Measurements from ENCODE around the gene KLK2.

Gene KLK2

DNA sequence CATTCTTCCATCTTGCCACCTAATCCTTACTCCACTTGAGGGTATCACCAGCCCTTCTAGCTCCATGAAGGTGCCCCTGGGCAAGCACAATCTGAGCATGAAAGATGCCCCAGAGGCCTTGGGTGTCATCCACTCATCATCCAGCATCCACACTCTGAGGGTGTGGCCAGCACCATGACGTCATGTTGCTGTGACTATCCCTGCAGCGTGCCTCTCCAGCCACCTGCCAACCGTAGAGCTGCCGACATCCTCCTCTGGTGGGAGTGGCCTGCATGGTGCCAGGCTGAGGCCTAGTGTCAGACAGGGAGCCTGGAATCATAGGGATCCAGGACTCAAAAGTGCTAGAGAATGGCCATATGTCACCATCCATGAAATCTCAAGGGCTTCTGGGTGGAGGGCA, 21.6 kb upstream of the KLK2 start:
- FAIRE-seq = no peak

DNA sequence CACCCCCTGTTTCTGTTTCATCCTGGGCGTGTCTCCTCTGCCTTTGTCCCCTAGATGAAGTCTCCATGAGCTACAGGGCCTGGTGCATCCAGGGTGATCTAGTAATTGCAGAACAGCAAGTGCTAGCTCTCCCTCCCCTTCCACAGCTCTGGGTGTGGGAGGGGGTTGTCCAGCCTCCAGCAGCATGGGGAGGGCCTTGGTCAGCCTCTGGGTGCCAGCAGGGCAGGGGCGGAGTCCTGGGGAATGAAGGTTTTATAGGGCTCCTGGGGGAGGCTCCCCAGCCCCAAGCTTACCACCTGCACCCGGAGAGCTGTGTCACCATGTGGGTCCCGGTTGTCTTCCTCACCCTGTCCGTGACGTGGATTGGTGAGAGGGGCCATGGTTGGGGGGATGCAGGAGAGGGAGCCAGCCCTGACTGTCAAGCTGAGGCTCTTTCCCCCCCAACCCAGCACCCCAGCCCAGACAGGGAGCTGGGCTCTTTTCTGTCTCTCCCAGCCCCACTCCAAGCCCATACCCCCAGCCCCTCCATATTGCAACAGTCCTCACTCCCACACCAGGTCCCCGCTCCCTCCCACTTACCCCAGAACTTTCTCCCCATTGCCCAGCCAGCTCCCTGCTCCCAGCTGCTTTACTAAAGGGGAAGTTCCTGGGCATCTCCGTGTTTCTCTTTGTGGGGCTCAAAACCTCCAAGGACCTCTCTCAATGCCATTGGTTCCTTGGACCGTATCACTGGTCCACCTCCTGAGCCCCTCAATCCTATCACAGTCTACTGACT, 18.4 kb upstream of the KLK2 start, which contains the start of gene KLK3:
Gene KLK3, plus strand, starts transcription at position 280 of the 775 bp plus-strand sequence. Its CDS starts 41 bp downstream, at position 321.
- no peak for FAIRE-seq

DNA sequence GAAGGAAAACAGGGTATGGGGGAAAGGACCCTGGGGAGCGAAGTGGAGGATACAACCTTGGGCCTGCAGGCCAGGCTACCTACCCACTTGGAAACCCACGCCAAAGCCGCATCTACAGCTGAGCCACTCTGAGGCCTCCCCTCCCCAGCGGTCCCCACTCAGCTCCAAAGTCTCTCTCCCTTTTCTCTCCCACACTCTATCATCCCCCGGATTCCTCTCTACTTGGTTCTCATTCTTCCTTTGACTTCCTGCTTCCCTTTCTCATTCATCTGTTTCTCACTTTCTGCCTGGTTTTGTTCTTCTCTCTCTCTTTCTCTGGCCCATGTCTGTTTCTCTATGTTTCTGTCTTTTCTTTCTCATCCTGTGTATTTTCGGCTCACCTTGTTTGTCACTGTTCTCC, 15.9 kb upstream of the KLK2 start:
- FAIRE-seq = no peak

DNA sequence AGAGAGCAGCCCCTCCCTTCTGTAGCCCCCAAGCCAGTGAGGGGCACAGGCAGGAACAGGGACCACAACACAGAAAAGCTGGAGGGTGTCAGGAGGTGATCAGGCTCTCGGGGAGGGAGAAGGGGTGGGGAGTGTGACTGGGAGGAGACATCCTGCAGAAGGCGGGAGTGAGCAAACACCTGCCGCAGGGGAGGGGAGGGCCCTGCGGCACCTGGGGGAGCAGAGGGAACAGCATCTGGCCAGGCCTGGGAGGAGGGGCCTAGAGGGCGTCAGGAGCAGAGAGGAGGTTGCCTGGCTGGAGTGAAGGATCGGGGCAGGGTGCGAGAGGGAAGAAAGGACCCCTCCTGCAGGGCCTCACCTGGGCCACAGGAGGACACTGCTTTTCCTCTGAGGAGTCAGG, 14.4 kb upstream of the KLK2 start:
- no peak for FAIRE-seq

DNA sequence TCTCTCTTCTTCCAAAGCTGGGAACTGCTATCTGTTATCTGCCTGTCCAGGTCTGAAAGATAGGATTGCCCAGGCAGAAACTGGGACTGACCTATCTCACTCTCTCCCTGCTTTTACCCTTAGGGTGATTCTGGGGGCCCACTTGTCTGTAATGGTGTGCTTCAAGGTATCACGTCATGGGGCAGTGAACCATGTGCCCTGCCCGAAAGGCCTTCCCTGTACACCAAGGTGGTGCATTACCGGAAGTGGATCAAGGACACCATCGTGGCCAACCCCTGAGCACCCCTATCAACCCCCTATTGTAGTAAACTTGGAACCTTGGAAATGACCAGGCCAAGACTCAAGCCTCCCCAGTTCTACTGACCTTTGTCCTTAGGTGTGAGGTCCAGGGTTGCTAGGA, 13.4 kb upstream of the KLK2 start:
- no peak for FAIRE-seq

DNA sequence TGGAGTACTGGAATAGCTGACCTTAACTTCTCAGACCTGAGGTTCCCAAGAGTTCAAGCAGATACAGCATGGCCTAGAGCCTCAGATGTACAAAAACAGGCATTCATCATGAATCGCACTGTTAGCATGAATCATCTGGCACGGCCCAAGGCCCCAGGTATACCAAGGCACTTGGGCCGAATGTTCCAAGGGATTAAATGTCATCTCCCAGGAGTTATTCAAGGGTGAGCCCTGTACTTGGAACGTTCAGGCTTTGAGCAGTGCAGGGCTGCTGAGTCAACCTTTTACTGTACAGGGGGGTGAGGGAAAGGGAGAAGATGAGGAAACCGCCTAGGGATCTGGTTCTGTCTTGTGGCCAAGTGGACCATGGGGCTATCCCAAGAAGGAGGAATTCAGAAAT, 12.2 kb upstream of the KLK2 start:
- no peak for FAIRE-seq

DNA sequence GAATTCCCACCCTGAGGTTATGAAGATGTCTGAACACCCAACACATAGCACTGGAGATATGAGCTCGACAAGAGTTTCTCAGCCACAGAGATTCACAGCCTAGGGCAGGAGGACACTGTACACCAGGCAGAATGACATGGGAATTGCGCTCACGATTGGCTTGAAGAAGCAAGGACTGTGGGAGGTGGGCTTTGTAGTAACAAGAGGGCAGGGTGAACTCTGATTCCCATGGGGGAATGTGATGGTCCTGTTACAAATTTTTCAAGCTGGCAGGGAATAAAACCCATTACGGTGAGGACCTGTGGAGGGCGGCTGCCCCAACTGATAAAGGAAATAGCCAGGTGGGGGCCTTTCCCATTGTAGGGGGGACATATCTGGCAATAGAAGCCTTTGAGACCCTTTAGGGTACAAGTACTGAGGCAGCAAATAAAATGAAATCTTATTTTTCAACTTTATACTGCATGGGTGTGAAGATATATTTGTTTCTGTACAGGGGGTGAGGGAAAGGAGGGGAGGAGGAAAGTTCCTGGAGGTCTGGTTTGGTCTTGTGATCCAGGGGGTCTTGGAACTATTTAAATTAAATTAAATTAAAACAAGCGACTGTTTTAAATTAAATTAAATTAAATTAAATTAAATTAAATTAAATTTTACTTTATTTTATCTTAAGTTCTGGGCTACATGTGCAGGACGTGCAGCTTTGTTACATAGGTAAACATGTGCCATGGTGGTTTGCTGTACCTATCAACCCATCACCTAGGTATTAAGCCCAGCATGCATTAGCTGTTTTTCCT, 11.5 kb upstream of the KLK2 start:
- FAIRE-seq = no peak

DNA sequence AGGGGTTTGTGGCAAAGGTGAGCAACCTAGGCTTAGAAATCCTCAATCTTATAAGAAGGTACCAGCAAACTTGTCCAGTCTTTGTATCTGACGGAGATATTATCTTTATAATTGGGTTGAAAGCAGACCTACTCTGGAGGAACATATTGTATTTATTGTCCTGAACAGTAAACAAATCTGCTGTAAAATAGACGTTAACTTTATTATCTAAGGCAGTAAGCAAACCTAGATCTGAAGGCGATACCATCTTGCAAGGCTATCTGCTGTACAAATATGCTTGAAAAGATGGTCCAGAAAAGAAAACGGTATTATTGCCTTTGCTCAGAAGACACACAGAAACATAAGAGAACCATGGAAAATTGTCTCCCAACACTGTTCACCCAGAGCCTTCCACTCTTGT, 3.8 kb upstream of the KLK2 start:
- no peak for FAIRE-seq

DNA sequence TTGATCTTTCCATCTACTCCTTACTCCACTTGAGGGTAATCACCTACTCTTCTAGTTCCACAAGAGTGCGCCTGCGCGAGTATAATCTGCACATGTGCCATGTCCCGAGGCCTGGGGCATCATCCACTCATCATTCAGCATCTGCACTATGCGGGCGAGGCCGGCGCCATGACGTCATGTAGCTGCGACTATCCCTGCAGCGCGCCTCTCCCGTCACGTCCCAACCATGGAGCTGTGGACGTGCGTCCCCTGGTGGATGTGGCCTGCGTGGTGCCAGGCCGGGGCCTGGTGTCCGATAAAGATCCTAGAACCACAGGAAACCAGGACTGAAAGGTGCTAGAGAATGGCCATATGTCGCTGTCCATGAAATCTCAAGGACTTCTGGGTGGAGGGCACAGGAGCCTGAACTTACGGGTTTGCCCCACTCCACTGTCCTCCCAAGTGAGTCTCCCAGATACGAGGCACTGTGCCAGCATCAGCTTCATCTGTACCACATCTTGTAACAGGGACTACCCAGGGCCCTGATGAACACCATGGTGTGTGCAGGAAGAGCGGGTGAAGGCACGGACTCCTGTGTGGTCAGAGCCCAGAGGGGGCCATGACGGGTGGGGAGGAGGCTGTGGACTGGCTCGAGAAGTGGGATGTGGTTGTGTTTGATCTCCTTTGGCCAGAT, 2.7 kb upstream of the KLK2 start:
- no peak for FAIRE-seq

DNA sequence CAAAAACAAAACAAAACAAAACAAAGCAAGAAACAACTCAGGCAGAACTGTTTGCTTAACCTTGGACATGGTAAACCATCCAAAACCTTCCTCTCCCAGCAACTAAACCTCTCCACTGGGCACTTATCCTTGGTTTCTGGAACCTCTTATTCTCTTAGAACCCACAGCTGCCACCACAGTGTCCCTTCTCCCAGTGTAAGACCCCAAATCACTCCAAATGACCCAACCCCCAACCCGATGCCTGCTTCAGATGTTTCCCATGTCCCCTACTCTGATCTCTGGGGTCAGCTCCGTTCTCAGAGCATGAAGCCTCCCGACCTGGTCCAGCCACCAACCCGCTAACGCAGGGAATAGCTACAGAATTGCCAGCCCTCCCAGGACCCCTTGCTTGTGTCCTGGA, 972 bp downstream of the KLK2 start:
- no peak for FAIRE-seq

DNA sequence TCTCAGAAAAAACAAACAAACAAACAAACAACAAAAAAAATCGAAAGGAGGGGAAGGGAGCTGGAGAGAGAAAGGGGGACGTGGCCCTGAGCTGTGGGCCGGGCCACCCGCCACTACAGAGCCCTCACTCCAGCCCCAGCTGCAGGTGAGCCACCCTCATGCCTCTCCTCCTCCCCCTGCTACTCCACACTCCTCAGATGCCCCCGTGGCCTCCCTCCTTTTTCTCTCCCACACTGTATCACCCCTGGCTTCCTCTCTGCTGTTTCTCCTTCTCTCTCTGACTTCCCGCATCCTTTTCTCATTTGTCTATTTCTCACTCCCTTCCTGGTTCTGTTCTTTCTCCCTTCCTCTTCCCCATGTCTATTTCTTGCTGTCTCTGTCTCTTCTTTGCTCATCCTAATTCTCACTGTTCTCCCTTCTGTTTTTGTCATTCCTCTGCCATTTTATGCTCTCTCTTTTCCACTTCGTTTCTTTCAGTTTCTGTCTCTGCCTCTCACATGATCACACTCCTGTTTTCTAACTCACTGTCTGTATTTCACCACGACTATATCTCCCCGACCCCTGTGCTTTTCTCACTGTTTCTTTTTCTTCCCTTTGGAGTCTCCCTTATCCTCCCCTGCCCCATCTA, 2.7 kb downstream of the KLK2 start:
- FAIRE-seq = no peak

DNA sequence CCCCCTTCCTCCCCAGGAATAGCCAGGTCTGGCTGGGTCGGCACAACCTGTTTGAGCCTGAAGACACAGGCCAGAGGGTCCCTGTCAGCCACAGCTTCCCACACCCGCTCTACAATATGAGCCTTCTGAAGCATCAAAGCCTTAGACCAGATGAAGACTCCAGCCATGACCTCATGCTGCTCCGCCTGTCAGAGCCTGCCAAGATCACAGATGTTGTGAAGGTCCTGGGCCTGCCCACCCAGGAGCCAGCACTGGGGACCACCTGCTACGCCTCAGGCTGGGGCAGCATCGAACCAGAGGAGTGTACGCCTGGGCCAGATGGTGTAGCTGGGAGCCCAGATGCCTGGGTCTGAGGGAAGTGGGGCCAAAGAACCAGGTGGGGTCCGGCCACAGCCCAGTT, 3.2 kb downstream of the KLK2 start:
- no peak for FAIRE-seq

DNA sequence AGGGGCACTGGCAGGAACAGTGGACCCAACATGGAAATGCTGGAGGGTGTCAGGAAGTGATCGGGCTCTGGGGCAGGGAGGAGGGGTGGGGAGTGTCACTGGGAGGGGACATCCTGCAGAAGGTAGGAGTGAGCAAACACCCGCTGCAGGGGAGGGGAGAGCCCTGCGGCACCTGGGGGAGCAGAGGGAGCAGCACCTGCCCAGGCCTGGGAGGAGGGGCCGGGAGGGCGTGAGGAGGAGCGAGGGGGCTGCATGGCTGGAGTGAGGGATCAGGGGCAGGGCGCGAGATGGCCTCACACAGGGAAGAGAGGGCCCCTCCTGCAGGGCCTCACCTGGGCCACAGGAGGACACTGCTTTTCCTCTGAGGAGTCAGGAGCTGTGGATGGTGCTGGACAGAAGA, 4.1 kb downstream of the KLK2 start:
- FAIRE-seq = no peak

DNA sequence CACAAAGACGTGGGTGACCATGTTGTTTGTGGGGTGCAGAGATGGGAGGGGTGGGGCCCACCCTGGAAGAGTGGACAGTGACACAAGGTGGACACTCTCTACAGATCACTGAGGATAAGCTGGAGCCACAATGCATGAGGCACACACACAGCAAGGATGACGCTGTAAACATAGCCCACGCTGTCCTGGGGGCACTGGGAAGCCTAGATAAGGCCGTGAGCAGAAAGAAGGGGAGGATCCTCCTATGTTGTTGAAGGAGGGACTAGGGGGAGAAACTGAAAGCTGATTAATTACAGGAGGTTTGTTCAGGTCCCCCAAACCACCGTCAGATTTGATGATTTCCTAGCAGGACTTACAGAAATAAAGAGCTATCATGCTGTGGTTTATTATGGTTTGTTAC, 5.6 kb downstream of the KLK2 start:
- FAIRE-seq = no peak

DNA sequence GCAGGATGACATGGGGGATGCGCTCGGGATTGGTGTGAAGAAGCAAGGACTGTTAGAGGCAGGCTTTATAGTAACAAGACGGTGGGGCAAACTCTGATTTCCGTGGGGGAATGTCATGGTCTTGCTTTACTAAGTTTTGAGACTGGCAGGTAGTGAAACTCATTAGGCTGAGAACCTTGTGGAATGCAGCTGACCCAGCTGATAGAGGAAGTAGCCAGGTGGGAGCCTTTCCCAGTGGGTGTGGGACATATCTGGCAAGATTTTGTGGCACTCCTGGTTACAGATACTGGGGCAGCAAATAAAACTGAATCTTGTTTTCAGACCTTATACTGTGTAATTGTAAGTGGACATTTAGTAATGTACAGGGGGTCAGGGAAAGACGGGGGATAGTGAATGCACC, 7.0 kb downstream of the KLK2 start:
- no peak for FAIRE-seq

DNA sequence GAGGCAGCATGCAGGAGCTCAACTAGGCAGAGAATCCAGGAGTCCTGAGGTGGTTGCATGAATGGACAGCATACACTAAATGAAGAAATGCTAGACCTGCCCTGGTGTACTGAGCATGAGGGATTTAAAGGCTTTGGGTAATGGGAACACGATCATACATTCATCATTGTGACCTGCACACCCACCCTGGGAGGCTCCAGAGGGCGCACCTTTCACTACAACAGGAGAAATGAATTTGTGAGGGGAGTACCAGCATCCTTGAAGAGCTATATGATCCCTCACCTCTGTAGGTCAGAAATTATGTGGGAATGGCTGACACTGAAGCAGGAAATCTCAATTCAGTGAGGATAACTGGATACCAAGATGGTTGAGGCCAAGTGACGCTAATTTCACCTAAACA, 8.9 kb downstream of the KLK2 start:
- FAIRE-seq = no peak

DNA sequence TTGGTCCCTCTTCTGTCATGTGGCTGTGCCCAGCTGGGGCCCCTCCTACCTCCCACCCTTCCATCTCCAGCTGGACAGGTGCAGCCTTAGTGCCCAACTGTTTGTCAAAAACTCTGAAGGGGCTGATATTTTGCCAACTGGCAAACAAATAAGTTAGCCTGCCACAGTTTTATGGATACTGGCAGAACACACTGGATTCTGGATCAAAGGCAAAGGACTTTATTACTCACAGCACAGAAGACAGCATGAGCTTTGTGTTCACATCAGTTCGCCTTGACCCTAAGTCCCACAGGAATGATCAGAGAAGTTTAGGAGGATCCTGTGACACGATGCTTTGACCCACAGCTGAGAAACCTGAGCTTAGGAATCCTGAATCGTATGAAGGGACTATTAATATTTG, 16.4 kb downstream of the KLK2 start:
- FAIRE-seq = no peak

DNA sequence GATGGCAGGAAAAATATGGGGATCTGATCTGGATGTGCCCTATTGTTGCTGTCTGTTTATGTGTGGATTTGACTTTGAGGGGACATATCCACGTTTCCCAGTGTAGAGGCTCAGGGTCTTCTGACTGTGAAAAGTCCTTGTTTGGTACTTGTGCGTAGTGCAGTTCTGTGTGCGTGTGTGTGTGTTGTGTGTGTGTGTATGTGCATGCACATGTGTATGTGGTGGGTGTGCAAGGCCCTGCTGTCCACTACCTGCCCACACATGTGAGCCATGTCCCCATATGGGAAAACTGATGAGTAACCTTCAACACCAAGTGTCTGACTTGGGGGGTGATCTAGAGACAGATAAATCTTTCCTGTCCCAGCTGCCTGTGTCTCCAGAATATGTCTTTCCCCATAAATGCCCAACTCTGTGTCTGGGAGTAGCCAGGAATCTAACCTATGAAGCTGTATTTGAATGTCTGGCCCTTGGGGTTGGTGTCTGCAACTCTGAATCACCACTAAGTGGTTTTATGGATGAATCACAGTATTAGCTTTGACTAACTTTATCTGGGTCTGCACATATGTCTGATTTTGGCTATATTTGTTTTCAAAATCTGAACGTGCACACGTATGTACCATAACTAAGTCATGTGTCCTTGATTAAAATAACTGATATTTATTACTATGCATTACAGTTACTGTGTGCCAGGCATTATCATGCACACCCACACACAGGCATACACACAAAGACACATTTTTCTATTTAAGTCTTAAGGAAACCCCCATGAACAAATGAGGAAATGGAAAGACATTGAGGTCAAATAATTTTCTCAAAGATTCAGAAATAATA, 17.4 kb downstream of the KLK2 start:
- no peak for FAIRE-seq

DNA sequence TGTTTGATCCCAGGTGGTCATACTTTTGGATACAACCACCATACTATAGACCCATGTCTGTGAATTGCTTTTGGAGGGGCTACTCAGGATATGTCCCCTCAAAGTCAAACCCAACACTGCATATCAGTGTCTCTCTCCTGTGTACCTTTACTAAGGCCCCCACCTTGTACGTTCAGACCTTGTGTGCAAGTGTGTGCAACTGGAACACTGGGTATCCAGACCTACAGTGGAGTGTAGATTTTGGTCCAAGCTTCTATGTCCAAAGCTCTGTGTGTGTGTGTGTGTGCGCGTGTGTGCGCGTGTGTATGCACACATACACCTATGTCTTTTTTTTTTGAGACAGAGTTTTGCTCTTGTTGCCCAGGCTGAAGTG, 18.0 kb downstream of the KLK2 start:
- FAIRE-seq = no peak

DNA sequence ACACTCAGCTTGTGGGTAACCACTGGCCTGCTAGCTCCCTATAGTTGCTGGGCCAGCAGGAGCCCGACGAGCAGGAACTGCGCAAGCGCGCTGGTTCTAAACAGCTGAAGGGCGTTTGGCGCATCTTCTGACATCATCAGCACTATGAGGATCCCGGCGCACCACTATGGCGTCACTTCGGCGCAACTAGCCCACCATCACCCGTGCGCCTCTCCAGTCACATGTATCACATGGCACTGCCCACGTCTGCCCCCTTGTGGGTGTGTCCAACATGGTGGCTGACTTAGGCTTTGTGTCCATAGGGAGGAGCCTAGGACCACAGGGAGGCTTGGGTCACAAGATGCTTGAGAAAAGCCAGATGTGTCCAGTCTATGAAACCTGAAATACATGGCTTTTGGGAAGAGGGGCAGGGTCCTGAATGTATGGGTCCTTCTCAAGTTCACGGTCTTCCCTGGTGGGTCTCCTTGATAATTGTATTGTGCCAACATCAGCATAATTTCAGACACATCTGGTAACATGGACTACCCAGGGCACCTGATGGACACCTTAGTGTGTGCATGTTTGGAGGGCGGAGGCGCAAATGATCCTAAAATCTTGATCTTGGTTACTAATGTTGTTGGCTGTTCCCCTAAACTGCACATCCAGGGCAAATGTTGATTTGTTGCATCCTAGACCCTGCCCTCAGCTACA, 20.0 kb downstream of the KLK2 start:
- no peak for FAIRE-seq

DNA sequence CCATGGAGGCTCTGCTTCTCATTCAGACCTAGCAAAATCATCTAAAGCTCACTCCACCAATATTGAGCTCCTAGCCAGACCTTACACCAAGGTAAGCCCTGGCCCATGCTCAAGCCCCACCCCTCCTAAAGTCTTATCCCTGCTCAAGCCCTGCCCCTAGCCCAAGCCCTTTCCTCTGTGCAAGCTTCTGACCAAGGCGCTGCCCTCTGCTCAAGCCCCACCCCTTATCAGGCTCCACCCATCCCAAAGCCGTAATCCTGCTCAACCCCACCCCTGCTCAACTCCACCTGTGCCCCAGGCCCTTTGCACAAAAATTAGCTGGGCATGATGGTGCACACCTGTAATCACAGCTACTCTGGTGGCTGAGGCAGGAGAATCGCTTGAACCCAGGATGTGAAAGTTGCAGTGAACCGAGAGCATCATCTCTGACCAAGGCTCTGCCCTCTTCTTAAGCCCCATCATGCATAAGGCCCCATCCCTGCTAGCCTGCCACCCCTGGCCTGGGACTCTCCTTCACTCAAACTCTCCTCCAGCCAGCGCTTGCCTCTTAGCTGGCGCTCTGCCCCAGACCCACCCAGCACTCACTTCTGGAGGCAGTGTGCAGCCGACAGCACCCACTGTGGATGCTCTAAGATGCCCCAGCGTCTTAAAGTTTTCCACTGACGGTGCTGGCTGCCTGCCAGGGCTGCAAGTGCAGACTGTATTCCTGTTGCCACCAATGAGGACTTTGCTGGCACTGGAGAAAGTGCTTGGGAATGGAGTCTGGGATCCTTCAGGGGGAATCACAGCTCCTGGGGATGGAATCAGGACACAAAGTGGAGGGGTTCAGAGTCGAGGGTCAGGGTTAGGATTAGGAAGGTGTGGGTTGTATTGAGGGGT, 21.5 kb downstream of the KLK2 start:
- no peak for FAIRE-seq
